HepG2 (cell line): ENCODE measurements around the gene TANC1.

ENCODE experiments used
- NFYB ChIP-seq: sonication (generic); formaldehyde crosslinking; IDR thresholded peaks from 2 replicates; pipeline ENCODE4 v1.4.0; 2020; ENCODE audit warnings: missing genetic modification reagents
- RFX5 ChIP-seq: IDR thresholded peaks from 2 replicates; pipeline ENCODE4 v1.6.1; 2011; ENCODE audit warnings: low read depth, low read length, improper control_type of control experiment
- TF ChIP-seq, protein P1 (sequence below): IDR thresholded peaks from 2 replicates; pipeline ENCODE4 v1.6.1; 2016; ENCODE audit warnings: missing compliant biosample characterization, missing genetic modification reagents, borderline replicate concordance

DNA sequence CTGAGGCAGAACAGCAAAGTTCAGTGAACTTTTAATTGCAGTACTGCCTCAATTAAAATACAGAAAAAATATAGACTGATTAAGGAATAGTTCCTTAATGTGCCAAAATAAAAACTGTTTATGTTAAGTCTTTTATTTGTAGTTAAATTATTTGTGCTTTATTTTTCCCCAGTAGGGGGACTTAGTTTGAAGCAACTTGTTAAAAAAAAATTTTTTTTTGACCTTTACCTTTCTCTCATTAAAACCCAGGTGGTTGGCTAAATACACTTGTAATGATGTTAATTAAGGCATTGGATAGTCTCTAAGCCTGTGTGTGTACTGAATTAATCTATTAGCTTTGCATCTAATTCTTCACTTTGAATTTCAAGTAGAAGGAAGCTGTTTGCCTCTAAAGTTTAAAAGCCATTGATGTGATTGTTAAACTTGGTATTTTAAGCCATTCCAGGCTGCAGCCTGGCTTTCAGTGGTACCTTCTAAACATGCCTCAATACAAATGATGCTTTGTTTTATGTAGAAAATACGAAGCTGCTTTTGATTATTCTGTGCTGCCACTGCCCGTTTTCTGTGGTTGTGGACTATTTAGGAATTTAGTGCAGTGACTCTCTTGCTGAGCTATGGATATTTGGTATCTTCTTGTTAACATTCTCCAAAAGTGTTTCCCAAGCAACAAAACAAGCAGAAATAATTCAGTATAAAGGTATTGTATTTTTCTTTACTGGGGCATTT, 102.9 kb downstream of the TANC1 start:
- TF ChIP-seq RFX5 = no peak
- no peak for TF ChIP-seq NFYB
- TF ChIP-seq, protein P1, sequence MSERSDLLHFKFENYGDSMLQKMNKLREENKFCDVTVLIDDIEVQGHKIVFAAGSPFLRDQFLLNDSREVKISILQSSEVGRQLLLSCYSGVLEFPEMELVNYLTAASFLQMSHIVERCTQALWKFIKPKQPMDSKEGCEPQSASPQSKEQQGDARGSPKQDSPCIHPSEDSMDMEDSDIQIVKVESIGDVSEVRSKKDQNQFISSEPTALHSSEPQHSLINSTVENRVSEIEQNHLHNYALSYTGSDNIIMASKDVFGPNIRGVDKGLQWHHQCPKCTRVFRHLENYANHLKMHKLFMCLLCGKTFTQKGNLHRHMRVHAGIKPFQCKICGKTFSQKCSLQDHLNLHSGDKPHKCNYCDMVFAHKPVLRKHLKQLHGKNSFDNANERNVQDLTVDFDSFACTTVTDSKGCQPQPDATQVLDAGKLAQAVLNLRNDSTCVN (CRISPR knock-in tag) = no peak
